Fibroblast of pulmonary artery (primary cell): ENCODE results near the gene LDB1.

Source experiments
- DNase-seq: peaks from one replicate; pipeline ENCODE4 v3.0.0-alpha.2; 2010; ENCODE audit warnings: low read depth
- H3K4me3 ChIP-seq: replicated peaks from 2 replicates; pipeline ENCODE4 v1.5.1; 2011; ENCODE audit warnings: low read depth, mild to moderate bottlenecking, control low read depth, low read length, moderate library complexity
- TF ChIP-seq, protein P1 (sequence below): IDR thresholded peaks from 2 replicates; pipeline ENCODE4 v1.5.1; 2011; ENCODE audit warnings: mild to moderate bottlenecking, control low read depth, low read length, inconsistent platforms; ENCODE audit errors: missing control alignments

LDB1 gene

GRCh38 chr10:102147561-102147960 lies 27.4 kb upstream of the LDB1 start:
- DNase-seq: no peak
- TF ChIP-seq, protein P1, sequence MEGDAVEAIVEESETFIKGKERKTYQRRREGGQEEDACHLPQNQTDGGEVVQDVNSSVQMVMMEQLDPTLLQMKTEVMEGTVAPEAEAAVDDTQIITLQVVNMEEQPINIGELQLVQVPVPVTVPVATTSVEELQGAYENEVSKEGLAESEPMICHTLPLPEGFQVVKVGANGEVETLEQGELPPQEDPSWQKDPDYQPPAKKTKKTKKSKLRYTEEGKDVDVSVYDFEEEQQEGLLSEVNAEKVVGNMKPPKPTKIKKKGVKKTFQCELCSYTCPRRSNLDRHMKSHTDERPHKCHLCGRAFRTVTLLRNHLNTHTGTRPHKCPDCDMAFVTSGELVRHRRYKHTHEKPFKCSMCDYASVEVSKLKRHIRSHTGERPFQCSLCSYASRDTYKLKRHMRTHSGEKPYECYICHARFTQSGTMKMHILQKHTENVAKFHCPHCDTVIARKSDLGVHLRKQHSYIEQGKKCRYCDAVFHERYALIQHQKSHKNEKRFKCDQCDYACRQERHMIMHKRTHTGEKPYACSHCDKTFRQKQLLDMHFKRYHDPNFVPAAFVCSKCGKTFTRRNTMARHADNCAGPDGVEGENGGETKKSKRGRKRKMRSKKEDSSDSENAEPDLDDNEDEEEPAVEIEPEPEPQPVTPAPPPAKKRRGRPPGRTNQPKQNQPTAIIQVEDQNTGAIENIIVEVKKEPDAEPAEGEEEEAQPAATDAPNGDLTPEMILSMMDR: no peak
- no peak overlapping the region for H3K4me3 ChIP-seq

GRCh38 chr10:102146971-102147428 lies 26.8 kb upstream of the LDB1 start:
- no peak overlapping the region for H3K4me3 ChIP-seq
- DNase-seq: no peak
- TF ChIP-seq, protein P1: no peak

GRCh38 chr10:102141583-102142107 lies 21.5 kb upstream of the LDB1 start:
- no peak overlapping the region for H3K4me3 ChIP-seq
- DNase-seq: no peak
- TF ChIP-seq, protein P1: no peak

DNA sequence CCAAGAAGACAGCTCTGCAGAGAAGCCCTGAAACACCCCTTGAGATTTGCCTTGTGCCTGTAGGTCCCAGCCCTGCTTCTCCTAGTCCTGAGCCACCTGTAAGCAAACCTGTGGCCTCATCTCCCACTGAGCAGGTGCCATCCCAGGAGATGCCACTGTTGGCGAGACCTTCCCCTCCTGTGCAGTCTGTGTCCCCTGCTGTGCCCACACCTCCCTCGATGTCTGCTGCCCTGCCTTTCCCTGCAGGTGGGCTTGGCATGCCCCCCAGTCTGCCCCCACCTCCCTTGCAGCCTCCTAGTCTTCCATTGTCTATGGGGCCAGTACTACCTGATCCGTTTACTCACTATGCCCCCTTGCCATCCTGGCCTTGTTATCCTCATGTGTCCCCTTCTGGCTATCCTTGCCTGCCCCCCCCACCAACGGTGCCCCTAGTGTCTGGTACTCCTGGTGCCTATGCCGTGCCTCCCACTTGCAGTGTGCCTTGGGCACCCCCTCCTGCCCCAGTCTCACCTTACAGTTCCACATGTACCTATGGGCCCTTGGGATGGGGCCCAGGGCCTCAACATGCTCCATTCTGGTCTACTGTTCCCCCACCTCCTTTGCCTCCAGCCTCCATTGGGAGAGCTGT lies 20.9 kb upstream of the LDB1 start:
- no peak overlapping the region for H3K4me3 ChIP-seq
- DNase-seq: no peak
- TF ChIP-seq, protein P1: no peak

DNA sequence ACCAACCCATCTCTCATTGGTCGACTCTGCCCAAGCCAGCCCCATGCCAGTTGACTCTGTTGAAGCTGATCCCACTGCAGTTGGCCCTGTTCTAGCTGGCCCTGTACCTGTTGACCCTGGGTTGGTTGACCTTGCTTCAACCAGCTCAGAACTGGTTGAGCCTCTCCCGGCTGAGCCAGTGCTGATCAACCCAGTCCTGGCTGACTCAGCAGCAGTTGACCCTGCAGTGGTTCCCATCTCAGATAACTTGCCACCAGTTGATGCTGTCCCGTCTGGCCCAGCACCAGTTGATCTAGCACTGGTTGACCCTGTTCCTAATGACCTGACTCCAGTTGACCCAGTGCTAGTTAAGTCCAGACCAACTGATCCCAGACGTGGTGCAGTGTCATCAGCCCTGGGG lies 20.1 kb upstream of the LDB1 start:
- no peak overlapping the region for H3K4me3 ChIP-seq
- no peak for DNase-seq
- TF ChIP-seq, protein P1: no peak

- DNase-seq: no peak
- H3K4me3 ChIP-seq: no peak overlapping the region
- TF ChIP-seq, protein P1: no peak
Measured at GRCh38 chr10:102139281-102140110, 19.3 kb upstream of the LDB1 start.
